ENCODE results near the gene SLC2A3.
"Not testable (repeated sequence)": the region's sequence is repeated elsewhere in the genome, so short reads cannot be mapped to it uniquely, and the experiment has no call there.

SLC2A3 gene

GRCh38 chr12:7907009-7907408 lies 29.0 kb downstream of the SLC2A3 start:
- TF ChIP-seq, protein P1, sequence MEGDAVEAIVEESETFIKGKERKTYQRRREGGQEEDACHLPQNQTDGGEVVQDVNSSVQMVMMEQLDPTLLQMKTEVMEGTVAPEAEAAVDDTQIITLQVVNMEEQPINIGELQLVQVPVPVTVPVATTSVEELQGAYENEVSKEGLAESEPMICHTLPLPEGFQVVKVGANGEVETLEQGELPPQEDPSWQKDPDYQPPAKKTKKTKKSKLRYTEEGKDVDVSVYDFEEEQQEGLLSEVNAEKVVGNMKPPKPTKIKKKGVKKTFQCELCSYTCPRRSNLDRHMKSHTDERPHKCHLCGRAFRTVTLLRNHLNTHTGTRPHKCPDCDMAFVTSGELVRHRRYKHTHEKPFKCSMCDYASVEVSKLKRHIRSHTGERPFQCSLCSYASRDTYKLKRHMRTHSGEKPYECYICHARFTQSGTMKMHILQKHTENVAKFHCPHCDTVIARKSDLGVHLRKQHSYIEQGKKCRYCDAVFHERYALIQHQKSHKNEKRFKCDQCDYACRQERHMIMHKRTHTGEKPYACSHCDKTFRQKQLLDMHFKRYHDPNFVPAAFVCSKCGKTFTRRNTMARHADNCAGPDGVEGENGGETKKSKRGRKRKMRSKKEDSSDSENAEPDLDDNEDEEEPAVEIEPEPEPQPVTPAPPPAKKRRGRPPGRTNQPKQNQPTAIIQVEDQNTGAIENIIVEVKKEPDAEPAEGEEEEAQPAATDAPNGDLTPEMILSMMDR (IDR thresholded peaks at IDR 0.05; ENCODE audit: insufficient read depth, low read length, poor library complexity, severe bottlenecking) = peak; percentile 24
- no peak for DNase-seq (ENCODE audit: extremely low read depth, insufficient read length)

GRCh38 chr12:7906303-7906702 lies 29.7 kb downstream of the SLC2A3 start:
- not testable (repeated sequence) for H3K4me3 ChIP-seq (replicated peaks; ENCODE audit: low read depth, low read length); H3K27me3 ChIP-seq (replicated peaks; ENCODE audit: control insufficient read depth, insufficient read depth, low read length); H3K36me3 ChIP-seq (ENCODE audit: control insufficient read depth, insufficient read depth, low read length); DNase-seq (ENCODE audit: extremely low read depth, insufficient read length)

More at GRCh38 chr12:7907009-7907408, 29.0 kb downstream of the SLC2A3 start:
- Histone ChIP-seq H3K27me3 (replicated peaks; ENCODE audit: control insufficient read depth, insufficient read depth, low read length) (no peaks in the 10 kb centered on the region), H3K36me3 (ENCODE audit: control insufficient read depth, insufficient read depth, low read length) (no peaks in the 10 kb centered on the region), H3K4me3 (replicated peaks; ENCODE audit: low read depth, low read length) (no peak overlapping the region)

DNA sequence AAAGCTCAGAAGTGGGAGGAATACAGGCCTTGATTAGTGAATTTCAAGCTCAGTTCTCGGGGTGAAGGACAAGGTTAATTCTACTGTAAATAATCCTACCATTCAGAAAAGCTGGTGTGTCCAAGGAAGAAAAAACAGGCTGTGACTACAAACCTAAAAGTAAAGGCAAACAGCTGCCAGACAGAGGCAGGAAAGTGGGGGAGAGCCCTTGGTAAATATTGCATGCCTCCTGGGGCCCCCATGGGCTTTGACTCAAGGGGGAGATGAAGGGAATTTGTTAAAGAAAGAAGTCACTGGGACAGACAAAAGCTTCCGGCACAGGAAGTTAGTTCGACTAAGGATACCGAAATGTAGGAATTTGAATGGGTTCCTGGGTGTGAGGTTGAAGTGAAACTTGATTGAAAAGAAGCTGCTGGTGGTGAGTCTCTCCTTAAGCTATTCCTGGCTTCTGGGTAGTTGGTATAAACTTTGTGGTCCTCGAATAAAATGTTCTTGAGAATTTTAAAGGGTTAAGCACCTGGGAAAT lies 30.3 kb downstream of the SLC2A3 start:
- not testable (repeated sequence) for H3K36me3 ChIP-seq (ENCODE audit: control insufficient read depth, insufficient read depth, low read length); DNase-seq (ENCODE audit: extremely low read depth, insufficient read length); H3K4me3 ChIP-seq (replicated peaks; ENCODE audit: low read depth, low read length); H3K27me3 ChIP-seq (replicated peaks; ENCODE audit: control insufficient read depth, insufficient read depth, low read length)

DNA sequence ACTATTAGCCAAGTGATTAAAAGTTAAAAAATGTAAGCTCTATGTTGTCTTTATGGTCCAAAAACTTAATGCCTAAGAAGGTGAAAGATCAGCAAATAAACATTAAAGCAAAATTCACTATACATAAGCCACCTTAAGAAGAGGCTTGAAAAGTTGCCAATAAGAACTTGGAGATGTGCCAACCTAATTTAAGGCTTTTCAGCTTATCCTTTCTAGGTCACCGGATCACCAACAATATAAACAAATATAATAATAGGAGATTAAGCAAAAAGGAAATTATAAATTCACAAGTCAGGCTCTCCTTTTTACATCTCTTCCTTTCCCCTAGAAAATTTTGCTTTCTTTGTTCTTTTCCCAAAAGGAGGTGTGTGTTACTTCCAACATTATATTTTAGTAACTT lies 30.9 kb downstream of the SLC2A3 start:
- Histone ChIP-seq H3K4me3 (replicated peaks; ENCODE audit: low read depth, low read length) (no peak overlapping the region), H3K36me3 (ENCODE audit: control insufficient read depth, insufficient read depth, low read length) (no peaks in the 10 kb centered on the region), H3K27me3 (replicated peaks; ENCODE audit: control insufficient read depth, insufficient read depth, low read length) (no peaks in the 10 kb centered on the region)
- no peak for DNase-seq (ENCODE audit: extremely low read depth, insufficient read length)
- TF ChIP-seq, protein P1 (IDR thresholded peaks at IDR 0.05; ENCODE audit: insufficient read depth, low read length, poor library complexity, severe bottlenecking) = no peak

- not testable (repeated sequence) for DNase-seq (ENCODE audit: extremely low read depth, insufficient read length); H3K36me3 ChIP-seq (ENCODE audit: control insufficient read depth, insufficient read depth, low read length)
Measured at GRCh38 chr12:7902416-7902815, 33.6 kb downstream of the SLC2A3 start.

DNA sequence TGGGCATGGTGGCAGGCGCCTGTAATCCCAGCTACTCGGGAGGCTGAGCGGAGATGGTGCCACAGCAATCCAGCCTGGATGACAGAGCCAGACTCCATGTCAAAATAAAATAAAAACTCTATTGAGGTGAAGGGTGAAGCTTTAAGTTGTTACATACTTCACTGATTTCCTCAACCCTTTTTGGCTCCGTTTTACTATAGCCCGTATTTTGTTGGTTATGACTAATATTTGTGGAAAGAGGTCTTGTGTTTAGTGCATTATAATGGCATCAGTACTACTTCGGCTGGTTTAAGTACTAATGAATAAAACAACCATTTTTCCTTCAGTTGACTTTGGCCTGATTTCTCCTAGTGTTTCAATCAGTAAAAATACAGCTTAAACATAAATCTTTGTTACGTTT lies 36.2 kb downstream of the SLC2A3 start:
- DNase-seq (ENCODE audit: extremely low read depth, insufficient read length) = no peak
- H3K27me3 ChIP-seq (replicated peaks; ENCODE audit: control insufficient read depth, insufficient read depth, low read length) = no peaks in the 10 kb centered on the region
- TF ChIP-seq, protein P1 (IDR thresholded peaks at IDR 0.05; ENCODE audit: insufficient read depth, low read length, poor library complexity, severe bottlenecking) = no peak
- no peak overlapping the region for H3K4me3 ChIP-seq (replicated peaks; ENCODE audit: low read depth, low read length)
- no peaks in the 10 kb centered on the region for H3K36me3 ChIP-seq (ENCODE audit: control insufficient read depth, insufficient read depth, low read length)

More at GRCh38 chr12:7902416-7902815, 33.6 kb downstream of the SLC2A3 start:
- not testable (repeated sequence) for H3K27me3 ChIP-seq (replicated peaks; ENCODE audit: control insufficient read depth, insufficient read depth, low read length); H3K4me3 ChIP-seq (replicated peaks; ENCODE audit: low read depth, low read length)

GRCh38 chr12:7896726-7897125 lies 39.3 kb downstream of the SLC2A3 start:
- not testable (repeated sequence) for H3K4me3 ChIP-seq (replicated peaks; ENCODE audit: low read depth, low read length); H3K27me3 ChIP-seq (replicated peaks; ENCODE audit: control insufficient read depth, insufficient read depth, low read length); DNase-seq (ENCODE audit: extremely low read depth, insufficient read length); H3K36me3 ChIP-seq (ENCODE audit: control insufficient read depth, insufficient read depth, low read length)
